ENCODE results near the gene DHTKD1. TPM values are rescaled to one million over a fixed set of nuclear protein-coding genes. Genes with fewer than 3 reads are reported as not detected.

DHTKD1 gene
- total RNA-seq, 6 experiments from 2014 or later, result 65.8 to 166 (median 100) TPM

GRCh38 chr10:12048547-12048946 is 20.2 kb upstream of the DHTKD1 start:
- no peak overlapping the region for H3K27ac ChIP-seq
- intact Hi-C loops (cut with DNase I), result no loop called here
- H3K36me3 ChIP-seq, result no peaks in the 10 kb centered on the region
- peaks cover 0 to 20% (median 10%) of the 10 kb centered on the region in 4 donors for H3K4me1 ChIP-seq
- no peaks in the 10 kb centered on the region for H3K9me3 ChIP-seq
- no peak for ATAC-seq
- no peaks in the 10 kb centered on the region for H3K27me3 ChIP-seq
- TF ChIP-seq POLR2A (IDR thresholded peaks at IDR 0.05) (no peak), CTCF (IDR thresholded peaks at IDR 0.05) (no peak)
- no peak overlapping the region for H3K4me3 ChIP-seq
- 92% methylated on average over 5 of the region's 8 CpGs for WGBS (ENCODE audit: insufficient coverage, low coverage, low lambda C conversion rate, missing lambda C conversion rate)
- DNase-seq, result no peak

GRCh38 chr10:12050528-12050927 is 18.2 kb upstream of the DHTKD1 start:
- Histone ChIP-seq H3K27ac (no peak overlapping the region), H3K4me3 (no peak overlapping the region), H3K36me3 (no peaks in the 10 kb centered on the region), H3K4me1 (peaks cover 0 to 20% (median 9%) of the 10 kb centered on the region in 4 donors), H3K27me3 (no peaks in the 10 kb centered on the region), H3K9me3 (no peaks in the 10 kb centered on the region)
- intact Hi-C loops (cut with DNase I), result no loop called here
- DNase-seq (no peak), ATAC-seq (no peak)
- TF ChIP-seq POLR2A (IDR thresholded peaks at IDR 0.05), result no peak
- TF ChIP-seq CTCF (IDR thresholded peaks at IDR 0.05), result no peak

GRCh38 chr10:12051241-12051640 is 17.5 kb upstream of the DHTKD1 start:
- DNase-seq (no peak), ATAC-seq (no peak)
- no peaks in the 10 kb centered on the region for H3K9me3 ChIP-seq
- H3K4me1 ChIP-seq, result peaks cover 0 to 14% (median 6%) of the 10 kb centered on the region in 4 donors
- no peaks in the 10 kb centered on the region for H3K27me3 ChIP-seq
- no peak for TF ChIP-seq CTCF (IDR thresholded peaks at IDR 0.05)
- no peak for TF ChIP-seq POLR2A (IDR thresholded peaks at IDR 0.05)
- no peak overlapping the region for H3K4me3 ChIP-seq
- intact Hi-C loops (cut with DNase I), result no loop called here
- H3K36me3 ChIP-seq, result no peaks in the 10 kb centered on the region
- WGBS (ENCODE audit: insufficient coverage, low coverage, low lambda C conversion rate, missing lambda C conversion rate), result 39% methylated on average over 4 of the region's 4 CpGs
- no peak overlapping the region for H3K27ac ChIP-seq

- 84% methylated on average over 4 of the region's 5 CpGs for WGBS (ENCODE audit: insufficient coverage, low coverage, low lambda C conversion rate, missing lambda C conversion rate)
- ATAC-seq, result no peak
These were observed 13.0 kb upstream of the DHTKD1 start for GRCh38 chr10:12055732-12056131.

More at GRCh38 chr10:12055732-12056131, 13.0 kb upstream of the DHTKD1 start:
- Histone ChIP-seq H3K27me3 (no peaks in the 10 kb centered on the region), H3K9me3 (no peaks in the 10 kb centered on the region), H3K27ac (no peak overlapping the region), H3K4me1 (peaks cover 0 to 14% (median 4%) of the 10 kb centered on the region in 4 donors), H3K36me3 (no peaks in the 10 kb centered on the region), H3K4me3 (no peak overlapping the region)
- no peak for TF ChIP-seq POLR2A (IDR thresholded peaks at IDR 0.05)
- no peak for TF ChIP-seq CTCF (IDR thresholded peaks at IDR 0.05)
- intact Hi-C loops (cut with DNase I), result no loop called here
- no peak for DNase-seq
